Immature natural killer cell (primary cell): Measurements from ENCODE around the gene OR4D1. TPM values are rescaled to one million over a fixed set of nuclear protein-coding genes. Genes with fewer than 3 reads are reported as not detected.

Experiments used
- polyA plus RNA-seq, 3 donors: library from polyadenylated mRNA; unstranded; fragments of 300-500 nt; fragmentation: Illumina TruSeq; gene quantifications; one replicate each; pipeline ENCODE4 v1.2.3, GENCODE V29; 2021

OR4D1 gene
- polyA plus RNA-seq, 3 donors from 2014 or later = 1.4 to 2.3 (median 1.4) TPM

Other genes starting within 250 kb of the OR4D1 start
- 1 to 10 TPM in 1 of 3 donors, under 1 TPM in 2; 0.43 to 2.5 (median 0.52) TPM for gene CUEDC1, start 193.0 kb upstream of the OR4D1 start, polyA plus RNA-seq
- 10 to 100 TPM; 35.8 to 54.1 (median 40.1) TPM for gene VEZF1, start 160.1 kb upstream of the OR4D1 start, polyA plus RNA-seq
- gene SRSF1, start 141.1 kb upstream of the OR4D1 start, polyA plus RNA-seq = 10 to 100 TPM; 42.5 to 69.6 (median 55.8) TPM
- gene DYNLL2, start 65.0 kb upstream of the OR4D1 start, polyA plus RNA-seq = 1 to 10 TPM in 1 of 3 donors, under 1 TPM in 2; 0.53 to 1.1 (median 0.90) TPM
- under 1 TPM in 1 of 3 donors, not detected in 2; 0.11 TPM for gene OR4D2, start 18.6 kb downstream of the OR4D1 start, polyA plus RNA-seq
- not detected for gene EPX, start 44.3 kb downstream of the OR4D1 start, polyA plus RNA-seq
- 1 to 10 TPM; 1.6 to 7.9 (median 6.4) TPM for gene MKS1, start 70.9 kb downstream of the OR4D1 start, polyA plus RNA-seq
- under 1 TPM in 2 of 3 donors, not detected in 1; 0.09 to 0.22 TPM for gene LPO, start 90.2 kb downstream of the OR4D1 start, polyA plus RNA-seq
- not detected for gene MPO, start 132.6 kb downstream of the OR4D1 start, polyA plus RNA-seq
- gene TSPOAP1, start 180.4 kb downstream of the OR4D1 start, polyA plus RNA-seq = 10 to 100 TPM in 1 of 3 donors, 1 to 10 TPM in 2; 7.1 to 32.1 (median 8.4) TPM
- 100 to 1,000 TPM; 133 to 170 (median 136) TPM for gene SUPT4H1, start 203.8 kb downstream of the OR4D1 start, polyA plus RNA-seq